ENCODE measurements around the gene NDUFB2. TPM values are rescaled to one million over a fixed set of nuclear protein-coding genes. Genes with fewer than 3 reads are reported as not detected.
A peak's percentile ranks its signal among the peaks of the same experiment; 100 is the strongest.

The NDUFB2 gene
- total RNA-seq, 2 donors from 2014 or later, result 180 to 202 TPM

DNA sequence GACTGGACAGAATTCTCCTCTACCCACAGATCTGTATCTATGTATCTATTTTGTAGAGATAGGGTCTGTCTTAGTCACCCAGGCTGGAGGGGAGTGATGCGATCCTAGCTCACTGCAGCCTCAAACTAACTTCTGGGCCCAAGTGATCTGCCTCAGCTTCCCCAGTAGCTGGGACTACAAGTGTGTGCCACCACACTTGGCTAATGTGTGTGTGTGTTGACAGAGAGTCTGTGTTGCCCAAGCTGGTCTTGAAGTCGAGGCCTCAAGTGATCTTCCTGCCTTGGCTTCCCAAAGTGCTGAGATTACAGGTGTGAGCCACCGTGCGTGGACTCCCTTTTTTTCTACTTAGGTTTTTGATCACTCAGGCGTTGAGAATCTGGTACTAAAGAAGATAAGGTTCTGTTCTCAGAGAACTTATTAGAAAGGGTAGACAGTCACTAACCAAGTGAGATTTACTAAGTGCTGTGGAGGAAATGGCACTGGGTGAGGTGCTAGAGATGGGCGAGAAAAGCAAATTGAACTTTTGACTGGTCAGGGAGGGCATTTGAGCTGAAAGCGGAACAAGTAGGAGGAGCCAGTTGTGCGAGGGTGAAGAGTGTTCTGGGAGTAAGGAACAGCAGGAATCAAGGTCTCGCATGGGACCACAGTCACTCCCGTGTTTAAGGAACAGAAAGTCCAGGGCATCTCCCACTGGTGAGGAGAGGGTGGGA, 18.0 kb downstream of the NDUFB2 start:
- no peak overlapping the region for H3K27ac ChIP-seq (ENCODE audit: low read depth, low read length)
- H3K36me3 ChIP-seq (ENCODE audit: control insufficient read depth, insufficient read depth, low read length), result peaks cover 8% of the 10 kb centered on the region
- peaks cover 8% of the 10 kb centered on the region for H3K4me1 ChIP-seq (ENCODE audit: control insufficient read depth, insufficient read depth, low read length)
- H3K9ac ChIP-seq (ENCODE audit: extremely low read depth, low read length, poor library complexity, severe bottlenecking), result no peak overlapping the region
- no peak overlapping the region for H3K27ac Mint-ChIP-seq
- H3K36me3 Mint-ChIP-seq (ENCODE audit: low read depth), result peaks cover 36% of the 10 kb centered on the region
- H3K27me3 ChIP-seq (ENCODE audit: control insufficient read depth, insufficient read depth, low read length, poor library complexity, severe bottlenecking), result no peaks in the 10 kb centered on the region
- no peaks in the 10 kb centered on the region for H3K27me3 Mint-ChIP-seq (ENCODE audit: insufficient read depth)
- TF ChIP-seq CTCF (conservative IDR thresholded peaks at IDR 0.05), result no peak
- peaks cover 34% of the 10 kb centered on the region for H3K9me3 Mint-ChIP-seq
- H3K4me3 Mint-ChIP-seq, result no peak overlapping the region
- H3K9me3 ChIP-seq (ENCODE audit: control insufficient read depth, low read length), result peaks cover 25% of the 10 kb centered on the region
- H3K4me1 Mint-ChIP-seq, result no peaks in the 10 kb centered on the region
- no peak for DNase-seq
- WGBS, 2 experiments (ENCODE audit: insufficient coverage in 1 of 2, insufficient read length in 1 of 2), result 88 to 93% methylated on average over 6 to 10 of the region's 10 CpGs
- peak overlapping the region; percentile 11 for H3K4me3 ChIP-seq (ENCODE audit: low read length)

- Histone ChIP-seq H3K27me3 (ENCODE audit: control insufficient read depth, insufficient read depth, low read length, poor library complexity, severe bottlenecking) (no peaks in the 10 kb centered on the region), H3K4me1 (ENCODE audit: control insufficient read depth, insufficient read depth, low read length) (peaks cover 8% of the 10 kb centered on the region), H3K9me3 (ENCODE audit: control insufficient read depth, low read length) (peaks cover 16% of the 10 kb centered on the region), H3K9ac (ENCODE audit: extremely low read depth, low read length, poor library complexity, severe bottlenecking) (no peak overlapping the region), H3K36me3 (ENCODE audit: control insufficient read depth, insufficient read depth, low read length) (peaks cover 13% of the 10 kb centered on the region), H3K4me3 (ENCODE audit: low read length) (no peak overlapping the region), H3K27ac (ENCODE audit: low read depth, low read length) (no peak overlapping the region)
- Mint-ChIP-seq H3K27me3 (ENCODE audit: insufficient read depth) (no peaks in the 10 kb centered on the region), H3K9me3 (peaks cover 7% of the 10 kb centered on the region), H3K36me3 (ENCODE audit: low read depth) (peaks cover 20% of the 10 kb centered on the region), H3K4me3 (no peak overlapping the region), H3K4me1 (no peaks in the 10 kb centered on the region), H3K27ac (no peak overlapping the region)
- WGBS, 2 experiments (ENCODE audit: insufficient coverage in 1 of 2, insufficient read length in 1 of 2), result 92 to 93% methylated on average over 3 to 5 of the region's 5 CpGs
- TF ChIP-seq CTCF (conservative IDR thresholded peaks at IDR 0.05), result no peak
- DNase-seq, result no peak
Measured at GRCh38 chr7:140719721-140720120, 23.2 kb downstream of the NDUFB2 start.

DNA sequence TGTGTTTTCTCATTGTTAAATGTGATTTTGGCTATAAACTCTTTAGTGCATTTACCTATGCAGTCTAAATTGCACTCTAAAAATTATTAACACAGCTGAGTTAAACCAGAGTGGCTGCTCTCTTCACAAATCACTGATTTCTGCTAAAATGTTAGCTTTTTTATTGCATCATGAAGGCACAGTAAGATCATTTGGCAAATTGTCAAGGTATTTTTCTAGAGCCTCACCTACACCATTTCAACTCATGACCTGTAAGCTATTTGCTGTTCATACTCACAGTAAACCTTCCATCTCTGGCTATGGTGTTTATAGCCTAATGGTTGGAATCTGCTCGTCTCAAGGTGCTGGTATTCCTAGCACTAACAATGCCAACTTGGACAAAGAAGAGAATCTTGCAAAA, 25.7 kb downstream of the NDUFB2 start:
- H3K4me1 ChIP-seq (ENCODE audit: control insufficient read depth, insufficient read depth, low read length), result no peaks in the 10 kb centered on the region
- no peak overlapping the region for H3K4me3 Mint-ChIP-seq
- H3K36me3 Mint-ChIP-seq (ENCODE audit: low read depth), result peaks cover 16% of the 10 kb centered on the region
- no peak for DNase-seq
- H3K27ac ChIP-seq (ENCODE audit: low read depth, low read length), result no peak overlapping the region
- no peak for TF ChIP-seq CTCF (conservative IDR thresholded peaks at IDR 0.05)
- no peak overlapping the region for H3K27ac Mint-ChIP-seq
- no peak overlapping the region for H3K9ac ChIP-seq (ENCODE audit: extremely low read depth, low read length, poor library complexity, severe bottlenecking)
- no peaks in the 10 kb centered on the region for H3K4me1 Mint-ChIP-seq
- H3K27me3 Mint-ChIP-seq (ENCODE audit: insufficient read depth), result no peaks in the 10 kb centered on the region
- peaks cover 26% of the 10 kb centered on the region for H3K36me3 ChIP-seq (ENCODE audit: control insufficient read depth, insufficient read depth, low read length)
- no peaks in the 10 kb centered on the region for H3K9me3 ChIP-seq (ENCODE audit: control insufficient read depth, low read length)
- no peaks in the 10 kb centered on the region for H3K9me3 Mint-ChIP-seq
- 96% methylated on average over 1 of the region's 1 CpG; no CpG with 5 or more reads in 1 of the 2 experiments for WGBS, 2 experiments (ENCODE audit: insufficient coverage in 1 of 2, insufficient read length in 1 of 2)
- no peaks in the 10 kb centered on the region for H3K27me3 ChIP-seq (ENCODE audit: control insufficient read depth, insufficient read depth, low read length, poor library complexity, severe bottlenecking)
- no peak overlapping the region for H3K4me3 ChIP-seq (ENCODE audit: low read length)

Data from endodermal cell (in vitro differentiated cells).